NCI-H128 (cell line): ENCODE results near the gene TIMM8A.
A peak's percentile ranks its signal among the peaks of the same experiment; 100 is the strongest.

ENCODE experiments used
- DNase-seq: peaks from one replicate; lab custom pipeline; 2025; ENCODE audit not compliant: unreplicated experiment; lab: John Stamatoyannopoulos, UW

Gene TIMM8A

GRCh38 chrX:101348452-101349192 lies at the start of gene TIMM8A:
TIMM8A (minus strand) TSS chrX:101348742; CDS start chrX:101348664, 78 bp downstream.
- peak; percentile 63 for DNase-seq

- no peak for DNase-seq
Measured at GRCh38 chrX:101397779-101398178, 49.2 kb upstream of the TIMM8A start.

- no peak for DNase-seq
Measured at GRCh38 chrX:101395789-101396188, 47.2 kb upstream of the TIMM8A start.

GRCh38 chrX:101394372-101394771 lies 45.8 kb upstream of the TIMM8A start:
- DNase-seq = no peak

- no peak for DNase-seq
Measured at GRCh38 chrX:101393530-101394305, 45.2 kb upstream of the TIMM8A start.

GRCh38 chrX:101391831-101392230 lies 43.3 kb upstream of the TIMM8A start:
- DNase-seq = no peak

GRCh38 chrX:101390664-101391525 lies 42.4 kb upstream of the TIMM8A start, which contains the start of gene RPL36A:
RPL36A (plus strand) TSS chrX:101391011; CDS start chrX:101391044, 33 bp downstream.
- DNase-seq = peak; percentile 80

GRCh38 chrX:101388604-101389003 lies 40.1 kb upstream of the TIMM8A start:
- DNase-seq = no peak

- DNase-seq = no peak
Measured at GRCh38 chrX:101386542-101386885, 38.0 kb upstream of the TIMM8A start.

- no peak for DNase-seq
Measured at GRCh38 chrX:101385795-101386541, 37.4 kb upstream of the TIMM8A start, which contains the start of gene BTK. BTK (minus strand) TSS chrX:101386191; CDS start chrX:101375284, 10,907 bp downstream.

- no peak for DNase-seq
Measured at GRCh38 chrX:101385026-101385684, 36.6 kb upstream of the TIMM8A start.

GRCh38 chrX:101383679-101384205 lies 35.2 kb upstream of the TIMM8A start:
- DNase-seq = no peak

GRCh38 chrX:101377547-101377946 lies 29.0 kb upstream of the TIMM8A start:
- DNase-seq = no peak

GRCh38 chrX:101370888-101371504 lies 22.5 kb upstream of the TIMM8A start:
- no peak for DNase-seq

- DNase-seq = no peak
Measured at GRCh38 chrX:101369687-101370086, 21.1 kb upstream of the TIMM8A start.

- no peak for DNase-seq
Measured at GRCh38 chrX:101368800-101369199, 20.3 kb upstream of the TIMM8A start.

GRCh38 chrX:101365301-101365795 lies 16.8 kb upstream of the TIMM8A start:
- no peak for DNase-seq

GRCh38 chrX:101362757-101363156 lies 14.2 kb upstream of the TIMM8A start:
- no peak for DNase-seq

GRCh38 chrX:101362116-101362515 lies 13.6 kb upstream of the TIMM8A start:
- DNase-seq = no peak
